SU-DHL-6 (cell line): ENCODE measurements around the gene MYO1D.

Source experiments
- H2AFZ ChIP-seq: fragments of 200-600 bp; sonication (generic); 2 replicates; pipeline ENCODE4 v1.6.1; 2014; ENCODE audit warnings: low read depth, mild to moderate bottlenecking, moderate library complexity, mixed read lengths, antibody characterized with exemption, low read length; ENCODE audit not compliant: severe bottlenecking
- H3F3A ChIP-seq: fragments of 200-600 bp; shearing (Covaris generic); 2 replicates; pipeline ENCODE4 v1.6.0; 2016; ENCODE audit warnings: antibody characterized with exemption, mild to moderate bottlenecking; ENCODE audit not compliant: insufficient read depth
- H3K27ac ChIP-seq: fragments of 200-600 bp; sonication (generic); 2 replicates; pipeline ENCODE4 v1.5.1; 2016; ENCODE audit warnings: low read depth, mild to moderate bottlenecking, low read length, moderate library complexity, mixed read lengths
- H3K27me3 ChIP-seq: fragments of 200-600 bp; sonication (generic), shearing (Covaris generic); 2 replicates; pipeline ENCODE4 v1.6.0; 2014; ENCODE audit warnings: mild to moderate bottlenecking, low read length
- H3K36me3 ChIP-seq: fragments of 200-600 bp; sonication (generic); 2 replicates; pipeline ENCODE4 v1.6.1; 2014; ENCODE audit warnings: mild to moderate bottlenecking, low read length, mixed read lengths
- H3K4me2 ChIP-seq: fragments of 300-600, 200-600 bp; shearing (Covaris generic), sonication (generic); 2 replicates; pipeline ENCODE4 v1.6.0; 2014; ENCODE audit warnings: low read length, low read depth, mild to moderate bottlenecking; ENCODE audit not compliant: poor library complexity, severe bottlenecking
- H3K4me3 ChIP-seq: fragments of 200-600 bp; sonication (generic); 2 replicates; pipeline ENCODE4 v1.5.1; 2014; ENCODE audit warnings: antibody characterized with exemption, low read length, mild to moderate bottlenecking, mixed read lengths; ENCODE audit not compliant: insufficient read depth, poor library complexity, severe bottlenecking
- H3K79me2 ChIP-seq: fragments of 200-600 bp; sonication (generic); 2 replicates; pipeline ENCODE4 v1.6.1; 2014; ENCODE audit warnings: mild to moderate bottlenecking, low read length, moderate library complexity; ENCODE audit not compliant: insufficient read depth
- H3K9ac ChIP-seq: fragments of 200-600 bp; sonication (generic); 2 replicates; pipeline ENCODE4 v1.7.0; 2014; ENCODE audit warnings: mild to moderate bottlenecking, low read length
- H3K9me2 ChIP-seq: fragments of 200-600 bp; sonication (generic); replicated peaks from 2 replicates; pipeline ENCODE4 v1.6.1; 2014; ENCODE audit warnings: low read length; ENCODE audit not compliant: insufficient read depth
- H3K9me3 ChIP-seq: fragments of 200-600 bp; sonication (generic); 2 replicates; pipeline ENCODE4 v1.6.1; 2014; ENCODE audit warnings: low read length, mixed read lengths; ENCODE audit not compliant: insufficient read depth
- H4K20me1 ChIP-seq: fragments of 200-600 bp; sonication (generic); 2 replicates; pipeline ENCODE4 v1.6.1; 2014; ENCODE audit warnings: low read depth, mild to moderate bottlenecking, antibody characterized with exemption, low read length, moderate library complexity, mixed read lengths
- EZH2phosphoT487 ChIP-seq: fragments of 200-600 bp; sonication (generic), shearing (Covaris generic); conservative IDR thresholded peaks from 2 replicates; pipeline ENCODE4 v1.6.1; 2018; ENCODE audit warnings: mild to moderate bottlenecking, antibody characterized with exemption, low read length, moderate library complexity, mixed read lengths
- TF ChIP-seq, protein P1 (sequence below): fragments of 200-600 bp; sonication (generic); IDR thresholded peaks from one replicate; pipeline ENCODE4 v1.5.1; 2017; ENCODE audit warnings: antibody characterized with exemption, mild to moderate bottlenecking, low read length, moderate library complexity; ENCODE audit not compliant: insufficient read depth, poor library complexity, severe bottlenecking

Gene MYO1D

DNA sequence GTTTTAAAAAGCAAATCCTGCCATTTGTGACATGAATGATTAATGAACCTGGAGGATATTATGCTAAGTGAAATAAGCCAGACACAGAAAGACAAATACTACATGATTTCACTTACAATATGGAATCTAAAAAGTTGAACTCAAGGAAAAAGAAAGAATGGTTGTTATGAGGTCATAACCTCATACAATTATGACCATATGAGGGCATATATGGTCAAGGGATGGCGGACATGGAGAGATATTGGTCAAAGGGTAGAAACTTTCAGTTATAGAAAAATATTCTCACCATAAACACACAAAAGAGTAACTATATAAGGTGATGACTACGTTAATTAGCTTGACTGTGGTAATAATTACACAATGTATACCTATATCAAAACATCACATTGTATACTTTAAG, 56.5 kb downstream of the MYO1D start:
- H3K27ac ChIP-seq: no peak overlapping the region
- H4K20me1 ChIP-seq: no peaks in the 10 kb centered on the region
- H3K27me3 ChIP-seq: no peaks in the 10 kb centered on the region; the same call in 1 of the 2 replicates
- H2AFZ ChIP-seq: no peak overlapping the region
- H3K79me2 ChIP-seq: no peaks in the 10 kb centered on the region
- H3K4me2 ChIP-seq: no peak overlapping the region
- H3F3A ChIP-seq: no peaks in the 10 kb centered on the region
- H3K9ac ChIP-seq: no peak overlapping the region
- no peaks in the 10 kb centered on the region for H3K9me3 ChIP-seq
- TF ChIP-seq, protein P1, sequence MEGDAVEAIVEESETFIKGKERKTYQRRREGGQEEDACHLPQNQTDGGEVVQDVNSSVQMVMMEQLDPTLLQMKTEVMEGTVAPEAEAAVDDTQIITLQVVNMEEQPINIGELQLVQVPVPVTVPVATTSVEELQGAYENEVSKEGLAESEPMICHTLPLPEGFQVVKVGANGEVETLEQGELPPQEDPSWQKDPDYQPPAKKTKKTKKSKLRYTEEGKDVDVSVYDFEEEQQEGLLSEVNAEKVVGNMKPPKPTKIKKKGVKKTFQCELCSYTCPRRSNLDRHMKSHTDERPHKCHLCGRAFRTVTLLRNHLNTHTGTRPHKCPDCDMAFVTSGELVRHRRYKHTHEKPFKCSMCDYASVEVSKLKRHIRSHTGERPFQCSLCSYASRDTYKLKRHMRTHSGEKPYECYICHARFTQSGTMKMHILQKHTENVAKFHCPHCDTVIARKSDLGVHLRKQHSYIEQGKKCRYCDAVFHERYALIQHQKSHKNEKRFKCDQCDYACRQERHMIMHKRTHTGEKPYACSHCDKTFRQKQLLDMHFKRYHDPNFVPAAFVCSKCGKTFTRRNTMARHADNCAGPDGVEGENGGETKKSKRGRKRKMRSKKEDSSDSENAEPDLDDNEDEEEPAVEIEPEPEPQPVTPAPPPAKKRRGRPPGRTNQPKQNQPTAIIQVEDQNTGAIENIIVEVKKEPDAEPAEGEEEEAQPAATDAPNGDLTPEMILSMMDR: no peak
- TF ChIP-seq EZH2phosphoT487: no peak
- no peaks in the 10 kb centered on the region for H3K36me3 ChIP-seq
- H3K9me2 ChIP-seq: no peaks in the 10 kb centered on the region
- no peak overlapping the region for H3K4me3 ChIP-seq

DNA sequence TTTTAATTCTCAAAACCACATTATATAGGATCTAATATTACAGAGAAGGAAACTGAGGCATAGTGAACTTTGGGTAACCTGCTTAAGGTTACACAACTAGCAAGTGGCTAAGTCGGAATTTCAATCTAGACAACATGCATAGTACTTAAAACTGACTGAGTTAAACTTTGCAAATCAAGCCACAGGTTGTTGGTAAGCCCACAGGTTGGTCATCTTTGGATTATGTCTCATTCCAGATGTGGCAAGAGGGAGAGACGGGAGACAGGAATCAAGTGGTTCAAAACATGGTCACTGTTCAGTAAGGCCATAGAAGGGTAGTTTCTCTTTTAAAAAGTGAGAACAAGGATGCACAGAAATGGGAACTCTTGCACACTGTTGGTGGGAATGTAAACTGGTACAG, 57.1 kb downstream of the MYO1D start:
- H3K4me3 ChIP-seq: no peak overlapping the region
- no peaks in the 10 kb centered on the region for H3F3A ChIP-seq
- no peaks in the 10 kb centered on the region for H3K36me3 ChIP-seq
- TF ChIP-seq EZH2phosphoT487: no peak
- TF ChIP-seq, protein P1: no peak
- no peaks in the 10 kb centered on the region for H3K79me2 ChIP-seq
- no peak overlapping the region for H3K4me2 ChIP-seq
- no peaks in the 10 kb centered on the region for H4K20me1 ChIP-seq
- H3K9me3 ChIP-seq: no peaks in the 10 kb centered on the region
- no peaks in the 10 kb centered on the region; the same call in 1 of the 2 replicates for H3K27me3 ChIP-seq
- H3K9me2 ChIP-seq: no peaks in the 10 kb centered on the region
- no peak overlapping the region for H3K27ac ChIP-seq
- H3K9ac ChIP-seq: no peak overlapping the region
- no peak overlapping the region for H2AFZ ChIP-seq

DNA sequence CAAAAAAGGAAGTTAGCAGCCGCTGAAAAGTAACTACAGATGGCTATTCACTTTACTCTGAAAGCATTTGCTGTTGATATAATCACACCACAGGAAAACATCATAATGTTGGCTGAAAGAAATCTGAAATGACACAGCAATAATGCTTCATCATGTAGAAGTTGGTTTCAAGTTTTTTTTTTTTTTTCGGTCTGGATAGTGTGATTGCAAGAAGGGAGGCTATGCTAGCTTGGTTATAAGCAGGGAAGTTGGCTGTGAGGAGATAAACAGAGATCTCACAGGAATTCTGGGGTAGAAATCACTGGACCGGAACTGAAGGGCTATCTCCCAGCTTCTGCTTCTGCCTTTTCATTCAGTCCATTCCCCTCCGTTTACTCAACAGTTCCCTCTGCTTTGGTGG, 57.9 kb downstream of the MYO1D start:
- Histone ChIP-seq H3K9me2 (no peaks in the 10 kb centered on the region), H3K27me3 (no peaks in the 10 kb centered on the region), H3K9ac (no peak overlapping the region), H2AFZ (no peak overlapping the region), H3K27ac (no peak overlapping the region), H3K4me3 (no peak overlapping the region), H3K79me2 (no peaks in the 10 kb centered on the region), H3K36me3 (no peaks in the 10 kb centered on the region), H3K4me2 (no peak overlapping the region), H3K9me3 (no peaks in the 10 kb centered on the region), H4K20me1 (no peaks in the 10 kb centered on the region), H3F3A (no peaks in the 10 kb centered on the region)
- no peak for TF ChIP-seq EZH2phosphoT487
- TF ChIP-seq, protein P1: no peak
